Activated naive CD8-positive, alpha-beta T cell treated with anti-CD3 and anti-CD28 coated beads for 36 hours (primary cell): Measurements from ENCODE around the gene RAD52. TPM values are rescaled to one million over a fixed set of nuclear protein-coding genes. Genes with fewer than 3 reads are reported as not detected.
"Not testable (repeated sequence)": the region's sequence is repeated elsewhere in the genome, so short reads cannot be mapped to it uniquely, and the experiment has no call there.

Experiments
- DNase-seq: peaks from one replicate; pipeline ENCODE4 v3.0.0; 2021
- H3K27ac Mint-ChIP-seq: one replicate; pipeline ENCODE4 v1.8.0; 2022; ENCODE audit warnings: mild to moderate bottlenecking, moderate library complexity, mixed read lengths
- H3K27me3 Mint-ChIP-seq: one replicate; pipeline ENCODE4 v1.8.0; 2022; ENCODE audit warnings: mild to moderate bottlenecking, mixed read lengths
- H3K36me3 Mint-ChIP-seq: one replicate; pipeline ENCODE4 v1.8.0; 2021; ENCODE audit warnings: mild to moderate bottlenecking, mixed read lengths
- H3K4me1 Mint-ChIP-seq: one replicate; pipeline ENCODE4 v1.8.0; 2021; ENCODE audit warnings: mixed read lengths
- H3K4me3 Mint-ChIP-seq: one replicate; pipeline ENCODE4 v1.8.0; 2022; ENCODE audit warnings: mild to moderate bottlenecking, moderate library complexity, mixed read lengths
- H3K9me3 Mint-ChIP-seq: one replicate; pipeline ENCODE4 v1.8.0; 2022; ENCODE audit warnings: mixed read lengths
- total RNA-seq, 2 experiments: library from RNA; stranded (reverse); gene quantifications; one replicate each; pipeline ENCODE4 v1.2.3, GENCODE V29; 2021

Gene RAD52
- total RNA-seq, 2 experiments from 2014 or later: 11.2 to 11.4 TPM

- H3K27ac Mint-ChIP-seq: peak overlapping the region; percentile 23
- peaks cover 47% of the 10 kb centered on the region for H3K36me3 Mint-ChIP-seq
- DNase-seq: no peak
- H3K4me1 Mint-ChIP-seq: peaks cover 37% of the 10 kb centered on the region
- H3K9me3 Mint-ChIP-seq: no peaks in the 10 kb centered on the region
- H3K27me3 Mint-ChIP-seq: no peaks in the 10 kb centered on the region
- no peak overlapping the region for H3K4me3 Mint-ChIP-seq
These were observed 5.3 kb downstream of the RAD52 start for GRCh38 chr12:944211-944610.

- no peak overlapping the region for H3K27ac Mint-ChIP-seq
- no peak for DNase-seq
- no peaks in the 10 kb centered on the region for H3K9me3 Mint-ChIP-seq
- no peaks in the 10 kb centered on the region for H3K27me3 Mint-ChIP-seq
- no peak overlapping the region for H3K4me3 Mint-ChIP-seq
- peaks cover 45% of the 10 kb centered on the region for H3K36me3 Mint-ChIP-seq
- peaks cover 35% of the 10 kb centered on the region for H3K4me1 Mint-ChIP-seq
These were observed 6.4 kb downstream of the RAD52 start for GRCh38 chr12:943051-943450.

- H3K4me3 Mint-ChIP-seq: no peak overlapping the region
- H3K27ac Mint-ChIP-seq: peak overlapping the region; percentile 72
- H3K27me3 Mint-ChIP-seq: no peaks in the 10 kb centered on the region
- DNase-seq: no peak
- H3K9me3 Mint-ChIP-seq: no peaks in the 10 kb centered on the region
- peaks cover 14% of the 10 kb centered on the region for H3K4me1 Mint-ChIP-seq
- H3K36me3 Mint-ChIP-seq: peaks cover 28% of the 10 kb centered on the region
These were observed 10.7 kb downstream of the RAD52 start for GRCh38 chr12:938810-939209.

- no peaks in the 10 kb centered on the region for H3K27me3 Mint-ChIP-seq
- peaks cover 10% of the 10 kb centered on the region for H3K4me1 Mint-ChIP-seq
- H3K27ac Mint-ChIP-seq: no peak overlapping the region
- peaks cover 26% of the 10 kb centered on the region for H3K36me3 Mint-ChIP-seq
- no peak overlapping the region for H3K4me3 Mint-ChIP-seq
- H3K9me3 Mint-ChIP-seq: no peaks in the 10 kb centered on the region
- DNase-seq: no peak
These were observed 12.8 kb downstream of the RAD52 start for GRCh38 chr12:936377-937345.

GRCh38 chr12:935891-936290, 13.6 kb downstream of the RAD52 start:
- not testable (repeated sequence) for H3K9me3 Mint-ChIP-seq, H3K27ac Mint-ChIP-seq, DNase-seq, H3K4me3 Mint-ChIP-seq, H3K27me3 Mint-ChIP-seq
- Mint-ChIP-seq H3K36me3 (peaks cover 24% of the 10 kb centered on the region), H3K4me1 (peaks cover 11% of the 10 kb centered on the region)

- Mint-ChIP-seq H3K27ac (no peak overlapping the region), H3K27me3 (no peaks in the 10 kb centered on the region), H3K9me3 (no peaks in the 10 kb centered on the region), H3K4me1 (peaks cover 3% of the 10 kb centered on the region), H3K36me3 (peaks cover 10% of the 10 kb centered on the region), H3K4me3 (no peak overlapping the region)
- DNase-seq: no peak
These were observed 17.9 kb downstream of the RAD52 start for GRCh38 chr12:931591-931990.

GRCh38 chr12:931060-931459, 18.4 kb downstream of the RAD52 start:
- no peaks in the 10 kb centered on the region for H3K27me3 Mint-ChIP-seq
- peaks cover 10% of the 10 kb centered on the region for H3K36me3 Mint-ChIP-seq

GRCh38 chr12:926641-927040, 22.9 kb downstream of the RAD52 start:
- Mint-ChIP-seq H3K27ac (no peak overlapping the region), H3K27me3 (no peaks in the 10 kb centered on the region), H3K36me3 (peaks cover 8% of the 10 kb centered on the region), H3K4me1 (peaks cover 2% of the 10 kb centered on the region), H3K9me3 (no peaks in the 10 kb centered on the region), H3K4me3 (no peak overlapping the region)
- DNase-seq: no peak

More at GRCh38 chr12:931060-931459, 18.4 kb downstream of the RAD52 start:
- Mint-ChIP-seq H3K4me3 (no peak overlapping the region), H3K4me1 (peaks cover 3% of the 10 kb centered on the region), H3K27ac (no peak overlapping the region), H3K9me3 (no peaks in the 10 kb centered on the region)
- DNase-seq: no peak

GRCh38 chr12:922285-922684, 27.2 kb downstream of the RAD52 start:
- no peak for DNase-seq
- H3K9me3 Mint-ChIP-seq: no peaks in the 10 kb centered on the region
- H3K27me3 Mint-ChIP-seq: no peaks in the 10 kb centered on the region
- H3K36me3 Mint-ChIP-seq: peaks cover 24% of the 10 kb centered on the region
- no peak overlapping the region for H3K4me3 Mint-ChIP-seq
- H3K4me1 Mint-ChIP-seq: peaks cover 6% of the 10 kb centered on the region
- no peak overlapping the region for H3K27ac Mint-ChIP-seq

GRCh38 chr12:920676-921075, 28.8 kb downstream of the RAD52 start:
- no peaks in the 10 kb centered on the region for H3K27me3 Mint-ChIP-seq
- peaks cover 11% of the 10 kb centered on the region for H3K4me1 Mint-ChIP-seq
- DNase-seq: no peak
- no peak overlapping the region for H3K4me3 Mint-ChIP-seq
- no peaks in the 10 kb centered on the region for H3K9me3 Mint-ChIP-seq
- H3K27ac Mint-ChIP-seq: no peak overlapping the region
- peaks cover 37% of the 10 kb centered on the region for H3K36me3 Mint-ChIP-seq

- H3K9me3 Mint-ChIP-seq: no peaks in the 10 kb centered on the region
- peak overlapping the region; percentile 59 for H3K27ac Mint-ChIP-seq
- no peak for DNase-seq
- peaks cover 19% of the 10 kb centered on the region for H3K4me1 Mint-ChIP-seq
- H3K36me3 Mint-ChIP-seq: peaks cover 38% of the 10 kb centered on the region
- H3K27me3 Mint-ChIP-seq: no peaks in the 10 kb centered on the region
- no peak overlapping the region for H3K4me3 Mint-ChIP-seq
These were observed 32.6 kb downstream of the RAD52 start for GRCh38 chr12:916712-917445.

GRCh38 chr12:916240-916639, 33.3 kb downstream of the RAD52 start:
- peaks cover 38% of the 10 kb centered on the region for H3K36me3 Mint-ChIP-seq
- H3K4me3 Mint-ChIP-seq: peak overlapping the region; percentile 64
- peak; percentile 14 for DNase-seq
- H3K4me1 Mint-ChIP-seq: peaks cover 19% of the 10 kb centered on the region
- H3K27ac Mint-ChIP-seq: peak overlapping the region; percentile 82
- no peaks in the 10 kb centered on the region for H3K9me3 Mint-ChIP-seq
- H3K27me3 Mint-ChIP-seq: no peaks in the 10 kb centered on the region

- Mint-ChIP-seq H3K4me1 (peaks cover 13% of the 10 kb centered on the region), H3K4me3 (no peak overlapping the region), H3K27me3 (no peaks in the 10 kb centered on the region), H3K27ac (peak overlapping the region; percentile 63), H3K36me3 (peaks cover 32% of the 10 kb centered on the region), H3K9me3 (no peaks in the 10 kb centered on the region)
- no peak for DNase-seq
These were observed 34.4 kb downstream of the RAD52 start for GRCh38 chr12:915090-915489.

- Mint-ChIP-seq H3K9me3 (no peaks in the 10 kb centered on the region), H3K4me1 (peaks cover 16% of the 10 kb centered on the region), H3K36me3 (peaks cover 26% of the 10 kb centered on the region), H3K27ac (peak overlapping the region; percentile 40), H3K4me3 (no peak overlapping the region), H3K27me3 (no peaks in the 10 kb centered on the region)
- DNase-seq: no peak
These were observed 35.4 kb downstream of the RAD52 start for GRCh38 chr12:913919-914698.
